ENCODE results near the gene NDFIP2. TPM values are rescaled to one million over a fixed set of nuclear protein-coding genes. Genes with fewer than 3 reads are reported as not detected.

Gene NDFIP2
- total and polyA plus RNA-seq, 10 of the 15 experiments (the other 5 are each of a cell fraction or from before 2014, with no cell fraction given), result 17.9 to 57.2 (median 30.6) TPM

GRCh38 chr13:79483086-79483706, 2.2 kb downstream of the NDFIP2 start:
- ChIA-PET RAD21 (ENCODE audit: unreplicated experiment) (interaction anchor here (0.7 to 6.3 kb wide), 10 partner anchors 10 to 84 kb away, joined by 3 to 58 read pairs (median 4); no protein-coding TSS in a partner anchor), SMC1A (ENCODE audit: uncharacterized antibody, unreplicated experiment) (interaction anchor here (0.7 to 6.1 kb wide), 15 partner anchors 10 to 97 kb away, joined by 3 to 75 read pairs (median 8); no protein-coding TSS in a partner anchor), POLR2A (interaction anchor here (0.6 to 2.4 kb wide), 4 partner anchors 9 to 853 kb away, joined by 4 to 8 read pairs (median 6); no protein-coding TSS in a partner anchor), CTCF (interaction anchor here (0.5 to 5.5 kb wide), 11 partner anchors 16 to 60 kb away, joined by 3 to 50 read pairs (median 3); no protein-coding TSS in a partner anchor)
- TF ChIP-seq MYB (IDR thresholded peaks at IDR 0.05; ENCODE audit: borderline replicate concordance, low read depth, low read length) (no peak), HDGF (IDR thresholded peaks at IDR 0.05) (no peak), PRDM15 (CRISPR knock-in tag; IDR thresholded peaks at IDR 0.05) (no peak), SRF (IDR thresholded peaks at IDR 0.05; ENCODE audit: low read depth in 2 of 2, low read length in 2 of 2) (no peak), SMC3 (IDR thresholded peaks at IDR 0.05; ENCODE audit: borderline replicate concordance, low read length) (no peak), BCL11A (IDR thresholded peaks at IDR 0.05; ENCODE audit: low read depth, low read length) (no peak), ZNF592 (IDR thresholded peaks at IDR 0.05) (no peak), RB1 (IDR thresholded peaks at IDR 0.05; ENCODE audit: borderline replicate concordance) (no peak), EED (IDR thresholded peaks at IDR 0.05; ENCODE audit: low read depth) (no peak), CBX5 (IDR thresholded peaks at IDR 0.05; ENCODE audit: low read depth) (no peak), IKZF1 (conservative IDR thresholded peaks at IDR 0.05) (no peak), SIN3A (IDR thresholded peaks at IDR 0.05; ENCODE audit: low read depth, low read length) (no peak), MTA3 (IDR thresholded peaks at IDR 0.05; ENCODE audit: borderline replicate concordance, low read length) (no peak), CBX3 (IDR thresholded peaks at IDR 0.05; ENCODE audit: borderline replicate concordance, low read depth) (no peak)
- no peaks in the 10 kb centered on the region for H3K9me3 ChIP-seq (replicated peaks; ENCODE audit: control insufficient read depth, insufficient read depth, low read length)
- peaks cover 4% of the 10 kb centered on the region; the same call in 1 of the 2 replicates for H3K4me1 ChIP-seq (ENCODE audit: control insufficient read depth, insufficient read depth, low read length)
- H3K4me3 ChIP-seq, result no peak overlapping the region
- DNase-seq (ENCODE audit: low read depth, low spot score) (no peak), FAIRE-seq (no peak), ATAC-seq (no peak)
- H3K9ac ChIP-seq (ENCODE audit: control insufficient read depth, insufficient read depth, low read length), result no peak overlapping the region
- H3K79me2 ChIP-seq (ENCODE audit: control insufficient read depth, insufficient read depth, low read length), result peaks cover 5% of the 10 kb centered on the region
- H3K27me3 ChIP-seq (replicated peaks in 1 of 2; ENCODE audit: control insufficient read depth in 2 of 2, insufficient read depth in 2 of 2, low read length in 1 of 2), result no peaks in the 10 kb centered on the region
- H3K4me2 ChIP-seq (ENCODE audit: control insufficient read depth, insufficient read depth), result 0 out of 2 replicates have a peak overlapping the region, but pooled peaks have one; percentile 88
- in situ Hi-C loops (cut with MboI) (no loop called here), intact Hi-C loops (cut with micrococcal nuclease; ENCODE audit: unreplicated experiment) (loop anchor here (5.0 kb wide), 2 partner anchors 39 to 56 kb away; no protein-coding TSS in a partner anchor)
- H4K20me1 ChIP-seq (ENCODE audit: control insufficient read depth, insufficient read depth), result no peaks in the 10 kb centered on the region
- H3K36me3 ChIP-seq (ENCODE audit: control insufficient read depth in 2 of 2, insufficient read depth in 2 of 2, low read length in 1 of 2), result no peaks in the 10 kb centered on the region
- H2AFZ ChIP-seq (ENCODE audit: control insufficient read depth, low read depth, low read length), result no peak overlapping the region
- no TSS peak for BruUV-seq (replicated peaks)
- WGBS (ENCODE audit: insufficient coverage, insufficient replicate concordance, low lambda C conversion rate, missing lambda C conversion rate), result 61% methylated on average over 4 of the region's 4 CpGs
- no peak overlapping the region for H3K27ac ChIP-seq (ENCODE audit: control insufficient read depth, insufficient read depth)
